HL-60 (cell line): ENCODE measurements around the gene KNSTRN.

Experiments used
- DNase-seq, 2 experiments: peaks; one replicate each; pipeline ENCODE4 v3.0.0-alpha.2; 2010 to 2020; ENCODE audit warnings: low read depth in 1 of 2, low spot score in 1 of 2
- H3K27ac ChIP-seq: fragments of 250-450 bp; sonication (Bioruptor Pico); replicated peaks from 2 replicates; pipeline ENCODE4 v1.5.1; 2020; ENCODE audit warnings: mild to moderate bottlenecking, moderate library complexity
- H3K27me3 ChIP-seq: fragments of 250-450 bp; sonication (Bioruptor Pico); 2 replicates; pipeline ENCODE4 v1.5.1; 2021; ENCODE audit warnings: mild to moderate bottlenecking, moderate library complexity; ENCODE audit not compliant: insufficient read depth, poor library complexity, severe bottlenecking
- H3K4me3 ChIP-seq: replicated peaks from 2 replicates; pipeline ENCODE4 v1.5.1; 2011; ENCODE audit warnings: mild to moderate bottlenecking, control low read depth, low read length; ENCODE audit not compliant: insufficient read depth
- GABPA ChIP-seq: IDR thresholded peaks from 2 replicates; pipeline ENCODE4 v1.6.1; 2012; ENCODE audit warnings: low read depth
- POLR2AphosphoS5 ChIP-seq: IDR thresholded peaks from 2 replicates; pipeline ENCODE4 v1.6.1; 2012; ENCODE audit warnings: low read depth
- SPI1 ChIP-seq: IDR thresholded peaks from 2 replicates; pipeline ENCODE4 v1.6.1; 2012; ENCODE audit warnings: low read depth, mild to moderate bottlenecking, borderline replicate concordance
- TF ChIP-seq, protein P1 (sequence below): IDR thresholded peaks from 2 replicates; pipeline ENCODE4 v1.6.1; 2012; ENCODE audit warnings: low read depth; ENCODE audit not compliant: insufficient replicate concordance
- TF ChIP-seq, protein P2 (sequence below): IDR thresholded peaks from one replicate; pipeline ENCODE4 v1.5.1; 2011; ENCODE audit warnings: low read length, control low read depth, inconsistent platforms; ENCODE audit not compliant: insufficient read depth

The KNSTRN gene

GRCh38 chr15:40424483-40425115, 42.1 kb downstream of the KNSTRN start:
- Histone ChIP-seq H3K4me3 (no peak overlapping the region), H3K27ac (no peak overlapping the region), H3K27me3 (no peaks in the 10 kb centered on the region)
- no peak for TF ChIP-seq GABPA
- TF ChIP-seq SPI1 = no peak
- TF ChIP-seq, protein P1, sequence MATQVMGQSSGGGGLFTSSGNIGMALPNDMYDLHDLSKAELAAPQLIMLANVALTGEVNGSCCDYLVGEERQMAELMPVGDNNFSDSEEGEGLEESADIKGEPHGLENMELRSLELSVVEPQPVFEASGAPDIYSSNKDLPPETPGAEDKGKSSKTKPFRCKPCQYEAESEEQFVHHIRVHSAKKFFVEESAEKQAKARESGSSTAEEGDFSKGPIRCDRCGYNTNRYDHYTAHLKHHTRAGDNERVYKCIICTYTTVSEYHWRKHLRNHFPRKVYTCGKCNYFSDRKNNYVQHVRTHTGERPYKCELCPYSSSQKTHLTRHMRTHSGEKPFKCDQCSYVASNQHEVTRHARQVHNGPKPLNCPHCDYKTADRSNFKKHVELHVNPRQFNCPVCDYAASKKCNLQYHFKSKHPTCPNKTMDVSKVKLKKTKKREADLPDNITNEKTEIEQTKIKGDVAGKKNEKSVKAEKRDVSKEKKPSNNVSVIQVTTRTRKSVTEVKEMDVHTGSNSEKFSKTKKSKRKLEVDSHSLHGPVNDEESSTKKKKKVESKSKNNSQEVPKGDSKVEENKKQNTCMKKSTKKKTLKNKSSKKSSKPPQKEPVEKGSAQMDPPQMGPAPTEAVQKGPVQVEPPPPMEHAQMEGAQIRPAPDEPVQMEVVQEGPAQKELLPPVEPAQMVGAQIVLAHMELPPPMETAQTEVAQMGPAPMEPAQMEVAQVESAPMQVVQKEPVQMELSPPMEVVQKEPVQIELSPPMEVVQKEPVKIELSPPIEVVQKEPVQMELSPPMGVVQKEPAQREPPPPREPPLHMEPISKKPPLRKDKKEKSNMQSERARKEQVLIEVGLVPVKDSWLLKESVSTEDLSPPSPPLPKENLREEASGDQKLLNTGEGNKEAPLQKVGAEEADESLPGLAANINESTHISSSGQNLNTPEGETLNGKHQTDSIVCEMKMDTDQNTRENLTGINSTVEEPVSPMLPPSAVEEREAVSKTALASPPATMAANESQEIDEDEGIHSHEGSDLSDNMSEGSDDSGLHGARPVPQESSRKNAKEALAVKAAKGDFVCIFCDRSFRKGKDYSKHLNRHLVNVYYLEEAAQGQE = no peak
- TF ChIP-seq, protein P2, sequence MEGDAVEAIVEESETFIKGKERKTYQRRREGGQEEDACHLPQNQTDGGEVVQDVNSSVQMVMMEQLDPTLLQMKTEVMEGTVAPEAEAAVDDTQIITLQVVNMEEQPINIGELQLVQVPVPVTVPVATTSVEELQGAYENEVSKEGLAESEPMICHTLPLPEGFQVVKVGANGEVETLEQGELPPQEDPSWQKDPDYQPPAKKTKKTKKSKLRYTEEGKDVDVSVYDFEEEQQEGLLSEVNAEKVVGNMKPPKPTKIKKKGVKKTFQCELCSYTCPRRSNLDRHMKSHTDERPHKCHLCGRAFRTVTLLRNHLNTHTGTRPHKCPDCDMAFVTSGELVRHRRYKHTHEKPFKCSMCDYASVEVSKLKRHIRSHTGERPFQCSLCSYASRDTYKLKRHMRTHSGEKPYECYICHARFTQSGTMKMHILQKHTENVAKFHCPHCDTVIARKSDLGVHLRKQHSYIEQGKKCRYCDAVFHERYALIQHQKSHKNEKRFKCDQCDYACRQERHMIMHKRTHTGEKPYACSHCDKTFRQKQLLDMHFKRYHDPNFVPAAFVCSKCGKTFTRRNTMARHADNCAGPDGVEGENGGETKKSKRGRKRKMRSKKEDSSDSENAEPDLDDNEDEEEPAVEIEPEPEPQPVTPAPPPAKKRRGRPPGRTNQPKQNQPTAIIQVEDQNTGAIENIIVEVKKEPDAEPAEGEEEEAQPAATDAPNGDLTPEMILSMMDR = no peak
- TF ChIP-seq POLR2AphosphoS5 = no peak
- DNase-seq = no peak

DNA sequence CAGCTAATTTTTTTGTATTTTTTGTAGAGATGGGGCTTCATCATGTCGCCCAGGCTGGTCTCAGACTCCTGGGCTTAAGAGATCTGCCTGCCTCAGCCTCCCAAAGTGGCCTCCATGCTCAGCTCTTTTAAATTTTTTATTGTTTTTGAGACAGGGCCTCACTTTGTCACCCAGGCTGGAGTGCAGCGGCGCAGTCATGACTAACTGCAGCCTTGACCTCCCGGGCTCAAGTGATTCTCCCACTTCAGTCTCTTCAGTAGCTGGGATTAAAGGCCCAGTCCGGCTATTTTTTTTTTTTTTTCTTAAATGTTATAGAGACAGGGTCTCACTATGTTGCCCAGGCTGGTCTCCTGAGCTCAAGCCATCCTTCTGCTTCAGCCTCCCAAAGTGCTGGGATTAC, 43.2 kb downstream of the KNSTRN start:
- no peak for DNase-seq
- TF ChIP-seq POLR2AphosphoS5 = no peak
- TF ChIP-seq SPI1 = no peak
- no peak for TF ChIP-seq GABPA
- TF ChIP-seq, protein P2 = no peak
- TF ChIP-seq, protein P1 = no peak
- H3K27me3 ChIP-seq = no peaks in the 10 kb centered on the region
- no peak overlapping the region for H3K4me3 ChIP-seq
- no peak overlapping the region for H3K27ac ChIP-seq

DNA sequence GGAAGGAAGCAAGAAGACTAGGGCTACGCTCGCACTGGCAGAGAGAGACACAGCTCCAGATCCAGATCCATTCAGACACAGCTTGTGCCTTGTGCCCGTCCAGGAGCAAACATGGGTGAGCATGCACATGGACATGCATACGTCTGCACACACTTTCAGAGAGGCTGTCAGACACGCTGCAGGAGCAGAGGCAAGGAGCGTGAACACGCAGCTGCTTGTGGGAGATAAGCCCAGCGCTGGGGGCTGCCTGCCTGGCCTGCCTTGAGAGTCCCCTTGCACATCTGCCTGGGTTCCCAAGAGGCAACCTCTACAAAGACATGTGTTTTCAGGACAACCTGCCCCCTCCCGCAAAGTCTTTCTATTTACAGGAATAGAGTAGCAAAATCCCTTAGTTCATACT, 44.7 kb downstream of the KNSTRN start:
- no peaks in the 10 kb centered on the region for H3K27me3 ChIP-seq
- H3K27ac ChIP-seq = no peak overlapping the region
- DNase-seq = no peak
- H3K4me3 ChIP-seq = no peak overlapping the region
- TF ChIP-seq POLR2AphosphoS5 (no peak), GABPA (no peak), SPI1 (no peak)
- TF ChIP-seq, protein P1 = no peak
- TF ChIP-seq, protein P2 = no peak
